ENCODE data around the gene SEPTIN1.

DNA sequence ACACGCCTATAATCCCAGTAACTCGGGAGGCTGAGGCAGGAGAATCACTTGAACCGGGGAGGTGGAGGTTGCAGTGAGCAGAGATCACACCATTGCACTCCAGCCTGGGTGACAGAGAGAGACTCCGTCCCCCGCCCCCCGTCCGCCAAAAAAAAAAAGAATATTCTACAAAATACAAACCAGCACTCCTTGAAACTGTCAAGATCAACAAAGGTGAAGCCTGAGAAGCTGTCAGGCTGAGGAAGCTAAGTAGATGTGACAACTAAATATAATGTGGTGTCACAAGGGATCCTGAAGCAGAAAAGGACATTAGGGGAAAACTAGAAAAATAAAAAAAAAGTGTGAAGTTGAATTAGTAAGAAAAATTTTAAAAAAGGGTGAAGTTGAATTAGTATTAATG lies 33.4 kb downstream of the SEPTIN1 start:
- TF ChIP-seq, protein P1, sequence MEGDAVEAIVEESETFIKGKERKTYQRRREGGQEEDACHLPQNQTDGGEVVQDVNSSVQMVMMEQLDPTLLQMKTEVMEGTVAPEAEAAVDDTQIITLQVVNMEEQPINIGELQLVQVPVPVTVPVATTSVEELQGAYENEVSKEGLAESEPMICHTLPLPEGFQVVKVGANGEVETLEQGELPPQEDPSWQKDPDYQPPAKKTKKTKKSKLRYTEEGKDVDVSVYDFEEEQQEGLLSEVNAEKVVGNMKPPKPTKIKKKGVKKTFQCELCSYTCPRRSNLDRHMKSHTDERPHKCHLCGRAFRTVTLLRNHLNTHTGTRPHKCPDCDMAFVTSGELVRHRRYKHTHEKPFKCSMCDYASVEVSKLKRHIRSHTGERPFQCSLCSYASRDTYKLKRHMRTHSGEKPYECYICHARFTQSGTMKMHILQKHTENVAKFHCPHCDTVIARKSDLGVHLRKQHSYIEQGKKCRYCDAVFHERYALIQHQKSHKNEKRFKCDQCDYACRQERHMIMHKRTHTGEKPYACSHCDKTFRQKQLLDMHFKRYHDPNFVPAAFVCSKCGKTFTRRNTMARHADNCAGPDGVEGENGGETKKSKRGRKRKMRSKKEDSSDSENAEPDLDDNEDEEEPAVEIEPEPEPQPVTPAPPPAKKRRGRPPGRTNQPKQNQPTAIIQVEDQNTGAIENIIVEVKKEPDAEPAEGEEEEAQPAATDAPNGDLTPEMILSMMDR (conservative IDR thresholded peaks at IDR 0.05; ENCODE audit: low read length), result no peak
- no peak for TF ChIP-seq EZH2phosphoT487 (IDR thresholded peaks at IDR 0.05; ENCODE audit: borderline replicate concordance, low read depth, low read length)

Measured in OCI-LY7 (cell line).